HepG2 (cell line): ENCODE results near the gene HNRNPF. TPM values are rescaled to one million over a fixed set of nuclear protein-coding genes. Genes with fewer than 3 reads are reported as not detected.

Source experiments
- GLMP ChIP-seq: sonication (generic); formaldehyde crosslinking; IDR thresholded peaks from 2 replicates; pipeline ENCODE4 v1.9.0; 2021; ENCODE audit warnings: missing genetic modification reagents, mild to moderate bottlenecking, borderline replicate concordance
- GMEB1 ChIP-seq: sonication (generic); formaldehyde crosslinking; IDR thresholded peaks from 2 replicates; pipeline ENCODE4 v1.5.1; 2020; ENCODE audit warnings: missing genetic modification reagents, mild to moderate bottlenecking, borderline replicate concordance
- GPBP1L1 ChIP-seq: sonication (generic); formaldehyde crosslinking; IDR thresholded peaks from 2 replicates; pipeline ENCODE4 v1.5.0; 2020; ENCODE audit warnings: mild to moderate bottlenecking, missing genetic modification reagents
- JUND ChIP-seq: sonication (generic); formaldehyde crosslinking; IDR thresholded peaks from 2 replicates; pipeline ENCODE4 v1.8.0; 2022; ENCODE audit warnings: mild to moderate bottlenecking, missing genetic modification reagents
- RFX1 ChIP-seq: fragments of 450-650 bp; IDR thresholded peaks from 2 replicates; pipeline ENCODE4 v1.6.1; 2017
- TBP ChIP-seq: sonication (generic); formaldehyde crosslinking; IDR thresholded peaks from 2 replicates; pipeline ENCODE4 v1.5.0; 2020; ENCODE audit warnings: missing genetic modification reagents
- ZBTB40 ChIP-seq, 2 experiments: fragments of 450-650 bp in 1 of 2; sonication (generic) in 1 of 2; formaldehyde crosslinking in 1 of 2; IDR thresholded peaks; 2 replicates each; pipeline versions ENCODE4 v1.6.1 to v1.8.0; 2016 to 2022; ENCODE audit warnings: antibody characterized with exemption in 1 of 2, mild to moderate bottlenecking in 1 of 2, missing genetic modification reagents in 1 of 2
- polyA plus RNA-seq, 8 experiments: library from polyadenylated mRNA; depleted of rRNA in 3 of 8; stranded (reverse) in 7 of 8; unstranded in 1 of 8; fragments of >200 nt; fragmentation: Illumina TruSeq in 4 of 8; extraction: Trizol in 4 of 8; gene quantifications; 2 replicates each; pipeline versions ENCODE4 v1.2.1 to v1.2.3, GENCODE V29; 2011 to 2016; ENCODE audit warnings: low read depth in 4 of 8, missing spikeins in 1 of 8, mixed read lengths in 1 of 8; ENCODE audit not compliant: insufficient read depth in 1 of 8
- total RNA-seq, 5 experiments: library from RNA; depleted of rRNA; stranded (reverse); fragments of >200 nt; fragmentation: Illumina TruSeq; extraction: Trizol; gene quantifications; 2 replicates each; pipeline ENCODE4 v1.2.3, GENCODE V29; 2016; ENCODE audit warnings: low read depth in 1 of 5
- TF ChIP-seq, protein P1 (sequence below): sonication (generic); formaldehyde crosslinking; IDR thresholded peaks from 2 replicates; pipeline ENCODE4 v1.4.0; 2020; ENCODE audit warnings: low read depth, missing genetic modification reagents
- TF ChIP-seq, protein P2 (sequence below): sonication (generic); formaldehyde crosslinking; IDR thresholded peaks from 2 replicates; pipeline ENCODE4 v1.5.0; 2020; ENCODE audit warnings: mild to moderate bottlenecking, missing genetic modification reagents

Gene HNRNPF
- total and polyA plus RNA-seq, 2 of the 13 experiments (the other 11 are each of a cell fraction or from before 2014, with no cell fraction given), result 166 to 308 TPM

GRCh38 chr10:43421201-43421507 is 12.2 kb upstream of the HNRNPF start (continued):
- TF ChIP-seq, protein P1, sequence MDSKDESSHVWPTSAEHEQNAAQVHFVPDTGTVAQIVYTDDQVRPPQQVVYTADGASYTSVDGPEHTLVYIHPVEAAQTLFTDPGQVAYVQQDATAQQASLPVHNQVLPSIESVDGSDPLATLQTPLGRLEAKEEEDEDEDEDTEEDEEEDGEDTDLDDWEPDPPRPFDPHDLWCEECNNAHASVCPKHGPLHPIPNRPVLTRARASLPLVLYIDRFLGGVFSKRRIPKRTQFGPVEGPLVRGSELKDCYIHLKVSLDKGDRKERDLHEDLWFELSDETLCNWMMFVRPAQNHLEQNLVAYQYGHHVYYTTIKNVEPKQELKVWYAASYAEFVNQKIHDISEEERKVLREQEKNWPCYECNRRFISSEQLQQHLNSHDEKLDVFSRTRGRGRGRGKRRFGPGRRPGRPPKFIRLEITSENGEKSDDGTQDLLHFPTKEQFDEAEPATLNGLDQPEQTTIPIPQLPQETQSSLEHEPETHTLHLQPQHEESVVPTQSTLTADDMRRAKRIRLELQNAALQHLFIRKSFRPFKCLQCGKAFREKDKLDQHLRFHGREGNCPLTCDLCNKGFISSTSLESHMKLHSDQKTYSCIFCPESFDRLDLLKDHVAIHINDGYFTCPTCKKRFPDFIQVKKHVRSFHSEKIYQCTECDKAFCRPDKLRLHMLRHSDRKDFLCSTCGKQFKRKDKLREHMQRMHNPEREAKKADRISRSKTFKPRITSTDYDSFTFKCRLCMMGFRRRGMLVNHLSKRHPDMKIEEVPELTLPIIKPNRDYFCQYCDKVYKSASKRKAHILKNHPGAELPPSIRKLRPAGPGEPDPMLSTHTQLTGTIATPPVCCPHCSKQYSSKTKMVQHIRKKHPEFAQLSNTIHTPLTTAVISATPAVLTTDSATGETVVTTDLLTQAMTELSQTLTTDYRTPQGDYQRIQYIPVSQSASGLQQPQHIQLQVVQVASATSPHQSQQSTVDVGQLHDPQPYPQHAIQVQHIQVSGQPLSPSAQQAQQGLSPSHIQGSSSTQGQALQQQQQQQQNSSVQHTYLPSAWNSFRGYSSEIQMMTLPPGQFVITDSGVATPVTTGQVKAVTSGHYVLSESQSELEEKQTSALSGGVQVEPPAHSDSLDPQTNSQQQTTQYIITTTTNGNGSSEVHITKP, result no peak
- TF ChIP-seq JUND (CRISPR knock-in tag) (no peak), TBP (CRISPR knock-in tag) (no peak), GPBP1L1 (CRISPR knock-in tag) (no peak), GMEB1 (CRISPR knock-in tag) (no peak; the same call in 1 of the 2 replicates), GLMP (CRISPR knock-in tag) (no peak), RFX1 (0 out of 2 replicates have a peak, but pooled peaks have one; percentile 14), ZBTB40 (IDR thresholded peaks at IDR 0.05) (no peak), ZBTB40 (CRISPR knock-in tag; IDR thresholded peaks at IDR 0.05) (0 out of 2 replicates have a peak, but pooled peaks have one; percentile 3)
- TF ChIP-seq, protein P2, sequence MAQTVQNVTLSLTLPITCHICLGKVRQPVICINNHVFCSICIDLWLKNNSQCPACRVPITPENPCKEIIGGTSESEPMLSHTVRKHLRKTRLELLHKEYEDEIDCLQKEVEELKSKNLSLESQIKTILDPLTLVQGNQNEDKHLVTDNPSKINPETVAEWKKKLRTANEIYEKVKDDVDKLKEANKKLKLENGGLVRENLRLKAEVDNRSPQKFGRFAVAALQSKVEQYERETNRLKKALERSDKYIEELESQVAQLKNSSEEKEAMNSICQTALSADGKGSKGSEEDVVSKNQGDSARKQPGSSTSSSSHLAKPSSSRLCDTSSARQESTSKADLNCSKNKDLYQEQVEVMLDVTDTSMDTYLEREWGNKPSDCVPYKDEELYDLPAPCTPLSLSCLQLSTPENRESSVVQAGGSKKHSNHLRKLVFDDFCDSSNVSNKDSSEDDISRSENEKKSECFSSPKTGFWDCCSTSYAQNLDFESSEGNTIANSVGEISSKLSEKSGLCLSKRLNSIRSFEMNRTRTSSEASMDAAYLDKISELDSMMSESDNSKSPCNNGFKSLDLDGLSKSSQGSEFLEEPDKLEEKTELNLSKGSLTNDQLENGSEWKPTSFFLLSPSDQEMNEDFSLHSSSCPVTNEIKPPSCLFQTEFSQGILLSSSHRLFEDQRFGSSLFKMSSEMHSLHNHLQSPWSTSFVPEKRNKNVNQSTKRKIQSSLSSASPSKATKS, result peak; percentile 25; the same call in 1 of the 2 replicates
